Naive thymus-derived CD4-positive, alpha-beta T cell (primary cell): ENCODE data around the gene OXCT1. TPM values are rescaled to one million over a fixed set of nuclear protein-coding genes. Genes with fewer than 3 reads are reported as not detected.

ENCODE experiments used
- ATAC-seq: fragments of 150-1000 bp; cut with Tn5 transposase; 2 replicates; pipeline ENCODE4 v1.10.0; 2021; ENCODE audit warnings: mild to moderate bottlenecking, moderate library complexity
- CTCF ChIA-PET: fragments of 350-600 bp; sonication (Branson Sonifier 250); formaldehyde crosslinking; loops from one replicate; lab custom pipeline; 2021; ENCODE audit warnings: antibody characterized with exemption; lab: Charles Lee
- POLR2A ChIA-PET: fragments of 350-600 bp; sonication (Branson Sonifier 250); formaldehyde crosslinking; loops from one replicate; lab custom pipeline; 2021; ENCODE audit warnings: antibody characterized with exemption, inconsistent platforms; lab: Charles Lee
- DNase-seq, 9 donors: peaks; one replicate each; pipeline versions ENCODE4 v3.0.0 to v3.0.0-alpha.2; 2020 to 2022; ENCODE audit warnings: mixed read lengths in 1 of 9
- H3K27ac ChIP-seq: one replicate; pipeline ENCODE4 v1.7.0; 2013; ENCODE audit warnings: mild to moderate bottlenecking, low read depth, low read length, moderate library complexity
- H3K27me3 ChIP-seq, 2 donors: one replicate each; pipeline ENCODE4 v1.7.0; 2013; ENCODE audit warnings: low read length in 2 of 2, mild to moderate bottlenecking in 2 of 2, moderate library complexity in 2 of 2; ENCODE audit not compliant: control insufficient read depth in 2 of 2, insufficient read depth in 2 of 2
- H3K36me3 ChIP-seq, 3 experiments: 1 replicate in 2 of 3; 2 replicates in 1 of 3; pipeline ENCODE4 v1.7.0; 2013; ENCODE audit warnings: low read length in 3 of 3, mild to moderate bottlenecking in 3 of 3, moderate library complexity in 1 of 3; ENCODE audit not compliant: insufficient read depth in 3 of 3, control insufficient read depth in 2 of 3
- H3K4me1 ChIP-seq, 2 donors: one replicate each; pipeline ENCODE4 v1.7.0; 2013; ENCODE audit warnings: low read length in 2 of 2, mild to moderate bottlenecking in 2 of 2, moderate library complexity in 1 of 2; ENCODE audit not compliant: control insufficient read depth in 2 of 2, insufficient read depth in 2 of 2
- H3K4me3 ChIP-seq: 2 replicates; pipeline ENCODE4 v1.7.0; 2013; ENCODE audit warnings: mild to moderate bottlenecking, low read length
- H3K9me3 ChIP-seq, 3 experiments: 1 replicate in 2 of 3; 2 replicates in 1 of 3; pipeline ENCODE4 v1.7.0; 2013; ENCODE audit warnings: low read length in 3 of 3; ENCODE audit not compliant: control insufficient read depth in 2 of 3
- H3K27ac Mint-ChIP-seq, 9 donors: one replicate each; pipeline ENCODE4 v1.8.0; 2020 to 2022; ENCODE audit warnings: mixed read lengths in 9 of 9, mild to moderate bottlenecking in 8 of 9, moderate library complexity in 5 of 9, inconsistent platforms in 2 of 9
- H3K27me3 Mint-ChIP-seq, 5 donors: one replicate each; pipeline ENCODE4 v1.8.0; 2021 to 2022; ENCODE audit warnings: mixed read lengths in 5 of 5, mild to moderate bottlenecking in 1 of 5
- H3K36me3 Mint-ChIP-seq, 5 donors: one replicate each; pipeline ENCODE4 v1.8.0; 2020 to 2022; ENCODE audit warnings: mixed read lengths in 5 of 5, mild to moderate bottlenecking in 3 of 5, inconsistent platforms in 1 of 5
- H3K4me1 Mint-ChIP-seq, 7 donors: one replicate each; pipeline ENCODE4 v1.8.0; 2020 to 2022; ENCODE audit warnings: mixed read lengths in 7 of 7, mild to moderate bottlenecking in 3 of 7, inconsistent platforms in 1 of 7
- H3K4me3 Mint-ChIP-seq, 10 donors: one replicate each; pipeline ENCODE4 v1.8.0; 2020 to 2022; ENCODE audit warnings: mild to moderate bottlenecking in 10 of 10, mixed read lengths in 10 of 10, moderate library complexity in 6 of 10, inconsistent platforms in 2 of 10
- H3K9me3 Mint-ChIP-seq, 11 donors: one replicate each; pipeline ENCODE4 v1.8.0; 2020 to 2022; ENCODE audit warnings: mixed read lengths in 11 of 11, mild to moderate bottlenecking in 4 of 11, inconsistent platforms in 1 of 11, moderate library complexity in 1 of 11
- intact Hi-C, 2 donors: fragments of 100-400 bp; cut with micrococcal nuclease; formaldehyde crosslinking; loops; one replicate each; pipeline ENCODE4 v1.15.1; 2023
- polyA plus RNA-seq, 2 donors: library from polyadenylated mRNA; unstranded; fragments of 300-500 nt; fragmentation: Illumina TruSeq; gene quantifications; one replicate each; pipeline ENCODE4 v1.2.3, GENCODE V29; 2021
- total RNA-seq, 6 experiments: library from RNA in 5 of 6; stranded (reverse) in 5 of 6; gene quantifications; 1 replicate in 5 of 6; 2 replicates in 1 of 6; pipeline ENCODE4 v1.2.3 and lab custom pipeline; 2021 to 2026

OXCT1 gene
- total and polyA plus RNA-seq, 7 experiments from 2014 or later: 18.6 to 53.1 (median 30.0) TPM

- POLR2A ChIA-PET: no interaction called here
Measured at GRCh38 chr5:41796061-41796460, 74.2 kb downstream of the OXCT1 start.

GRCh38 chr5:41795125-41795524 is 75.1 kb downstream of the OXCT1 start:
- H3K36me3 ChIP-seq: peaks cover 6 to 46% (median 16%) of the 10 kb centered on the region in 3 experiments
- H3K4me3 Mint-ChIP-seq: no peak overlapping the region
- ATAC-seq (no peak), DNase-seq (no peak)
- H3K4me3 ChIP-seq: no peak overlapping the region
- H3K27me3 Mint-ChIP-seq: no peaks in the 10 kb centered on the region
- no peaks in the 10 kb centered on the region for H3K4me1 ChIP-seq
- peaks cover 19 to 61% (median 28%) of the 10 kb centered on the region in 5 donors for H3K36me3 Mint-ChIP-seq
- no peak overlapping the region for H3K27ac Mint-ChIP-seq
- H3K27ac ChIP-seq: no peak overlapping the region
- no peaks in the 10 kb centered on the region for H3K9me3 ChIP-seq
- POLR2A ChIA-PET: no interaction called here
- CTCF ChIA-PET: no interaction called here
- H3K4me1 Mint-ChIP-seq: peaks cover 0 to 5% (median 0%) of the 10 kb centered on the region in 7 donors
- H3K9me3 Mint-ChIP-seq: no peaks in the 10 kb centered on the region
- intact Hi-C loops: no loop called here
- no peaks in the 10 kb centered on the region for H3K27me3 ChIP-seq

More at GRCh38 chr5:41796061-41796460, 74.2 kb downstream of the OXCT1 start:
- peaks cover 6 to 53% (median 23%) of the 10 kb centered on the region in 3 experiments for H3K36me3 ChIP-seq
- ATAC-seq: no peak
- DNase-seq: no peak
- no peaks in the 10 kb centered on the region for H3K4me1 ChIP-seq
- no peaks in the 10 kb centered on the region for H3K27me3 ChIP-seq
- H3K9me3 ChIP-seq: no peaks in the 10 kb centered on the region
- Mint-ChIP-seq H3K4me1 (peaks cover 0 to 5% (median 0%) of the 10 kb centered on the region in 7 donors), H3K27me3 (no peaks in the 10 kb centered on the region), H3K36me3 (peaks cover 24 to 67% (median 34%) of the 10 kb centered on the region in 5 donors), H3K9me3 (no peaks in the 10 kb centered on the region), H3K27ac (peak overlapping the region in 1 of 9 donors; percentile 30), H3K4me3 (no peak overlapping the region)
- no peak overlapping the region for H3K27ac ChIP-seq
- CTCF ChIA-PET: no interaction called here
- no peak overlapping the region for H3K4me3 ChIP-seq
- intact Hi-C loops: no loop called here

- no peak for DNase-seq
- Mint-ChIP-seq H3K4me1 (peaks cover 0 to 7% (median 0%) of the 10 kb centered on the region in 7 donors), H3K4me3 (no peak overlapping the region), H3K27ac (no peak overlapping the region), H3K9me3 (no peaks in the 10 kb centered on the region), H3K36me3 (peaks cover 15 to 55% (median 28%) of the 10 kb centered on the region in 5 donors), H3K27me3 (no peaks in the 10 kb centered on the region)
- intact Hi-C loops: no loop called here
- ChIA-PET POLR2A (no interaction called here), CTCF (no interaction called here)
- peaks cover 6 to 40% (median 13%) of the 10 kb centered on the region in 3 experiments for H3K36me3 ChIP-seq
- H3K4me1 ChIP-seq: no peaks in the 10 kb centered on the region
- no peak overlapping the region for H3K27ac ChIP-seq
- H3K27me3 ChIP-seq: no peaks in the 10 kb centered on the region
- H3K9me3 ChIP-seq: no peaks in the 10 kb centered on the region
- no peak overlapping the region for H3K4me3 ChIP-seq
- ATAC-seq: no peak
Measured at GRCh38 chr5:41794471-41794870, 75.8 kb downstream of the OXCT1 start.

GRCh38 chr5:41793141-41793770 is 77.0 kb downstream of the OXCT1 start:
- CTCF ChIA-PET: interaction anchor here (0.6 kb wide), 1 partner anchor 26 kb away, joined by 3 read pairs; no protein-coding TSS in a partner anchor
- H3K4me1 Mint-ChIP-seq: peaks cover 0 to 11% (median 3%) of the 10 kb centered on the region in 7 donors

GRCh38 chr5:41790038-41790776 is 80.0 kb downstream of the OXCT1 start:
- ChIA-PET CTCF (interaction anchor here (0.7 kb wide), 1 partner anchor 26 kb away, joined by 3 read pairs; no protein-coding TSS in a partner anchor), POLR2A (no interaction called here)
- peaks cover 3 to 18% (median 10%) of the 10 kb centered on the region in 7 donors for H3K4me1 Mint-ChIP-seq
- DNase-seq (no peak), ATAC-seq (no peak)
- H3K27ac Mint-ChIP-seq: no peak overlapping the region
- H3K4me3 Mint-ChIP-seq: no peak overlapping the region
- no peaks in the 10 kb centered on the region for H3K9me3 Mint-ChIP-seq
- H3K36me3 ChIP-seq: peaks cover 6 to 32% (median 12%) of the 10 kb centered on the region in 3 experiments
- no peaks in the 10 kb centered on the region for H3K4me1 ChIP-seq
- H3K27me3 Mint-ChIP-seq: no peaks in the 10 kb centered on the region
- no peaks in the 10 kb centered on the region for H3K27me3 ChIP-seq
- H3K27ac ChIP-seq: no peak overlapping the region
- intact Hi-C loops: no loop called here
- H3K9me3 ChIP-seq: no peaks in the 10 kb centered on the region
- H3K36me3 Mint-ChIP-seq: peaks cover 15 to 48% (median 17%) of the 10 kb centered on the region in 5 donors
- no peak overlapping the region for H3K4me3 ChIP-seq

More at GRCh38 chr5:41793141-41793770, 77.0 kb downstream of the OXCT1 start:
- no peaks in the 10 kb centered on the region for H3K27me3 ChIP-seq
- no peak for ATAC-seq
- intact Hi-C loops: no loop called here
- H3K9me3 Mint-ChIP-seq: no peaks in the 10 kb centered on the region
- H3K4me1 ChIP-seq: no peaks in the 10 kb centered on the region
- no peaks in the 10 kb centered on the region for H3K9me3 ChIP-seq
- H3K27ac ChIP-seq: no peak overlapping the region
- no peak for DNase-seq
- H3K27me3 Mint-ChIP-seq: no peaks in the 10 kb centered on the region
- POLR2A ChIA-PET: no interaction called here
- peaks cover 6 to 40% (median 12%) of the 10 kb centered on the region in 3 experiments for H3K36me3 ChIP-seq
- H3K27ac Mint-ChIP-seq: no peak overlapping the region
- no peak overlapping the region for H3K4me3 ChIP-seq
- H3K4me3 Mint-ChIP-seq: no peak overlapping the region
- peaks cover 15 to 53% (median 28%) of the 10 kb centered on the region in 5 donors for H3K36me3 Mint-ChIP-seq

GRCh38 chr5:41789434-41789833 is 80.8 kb downstream of the OXCT1 start:
- ATAC-seq (no peak), DNase-seq (no peak)
- POLR2A ChIA-PET: no interaction called here
- Histone ChIP-seq H3K4me1 (no peaks in the 10 kb centered on the region), H3K36me3 (peaks cover 6 to 24% (median 8%) of the 10 kb centered on the region in 3 experiments), H3K4me3 (no peak overlapping the region), H3K27ac (no peak overlapping the region), H3K9me3 (no peaks in the 10 kb centered on the region), H3K27me3 (no peaks in the 10 kb centered on the region)
- CTCF ChIA-PET: interaction anchor here (0.7 kb wide), 1 partner anchor 27 kb away, joined by 3 read pairs; no protein-coding TSS in a partner anchor
- intact Hi-C loops: no loop called here
- Mint-ChIP-seq H3K4me3 (no peak overlapping the region), H3K9me3 (no peaks in the 10 kb centered on the region), H3K27me3 (no peaks in the 10 kb centered on the region), H3K27ac (no peak overlapping the region), H3K4me1 (peaks cover 3 to 18% (median 10%) of the 10 kb centered on the region in 7 donors), H3K36me3 (peaks cover 10 to 46% (median 14%) of the 10 kb centered on the region in 5 donors)
